K562 (cell line): ENCODE results near the gene ICAM1. TPM values are rescaled to one million over a fixed set of nuclear protein-coding genes. Genes with fewer than 3 reads are reported as not detected.

ENCODE experiments used
- BDP1 ChIP-seq: IDR thresholded peaks from 3 replicates; pipeline ENCODE4 v1.6.1; 2011; ENCODE audit not compliant: insufficient read length, insufficient read depth
- CBFA2T3 ChIP-seq: fragments of 450-650 bp; IDR thresholded peaks from 2 replicates; pipeline ENCODE4 v1.6.1; 2017
- HCFC1 ChIP-seq: IDR thresholded peaks from 2 replicates; pipeline ENCODE4 v1.6.1; 2012; ENCODE audit warnings: low read depth, low read length, improper control_type of control experiment
- HNRNPUL1 ChIP-seq: fragments of 200-400 bp; formaldehyde crosslinking; IDR thresholded peaks from 2 replicates; pipeline ENCODE4 v1.6.1; 2017; ENCODE audit warnings: low read length
- JUN ChIP-seq, 2 experiments: sonication (generic) in 1 of 2; formaldehyde crosslinking in 1 of 2; IDR thresholded peaks; 2 replicates each; pipeline versions ENCODE4 v1.6.1 to v1.8.0; 2012 to 2022; ENCODE audit warnings: borderline replicate concordance in 2 of 2, mild to moderate bottlenecking in 2 of 2, improper control_type of control experiment in 1 of 2, low read depth in 1 of 2, low read length in 1 of 2, missing genetic modification reagents in 1 of 2
- LARP7 ChIP-seq: fragments of 450-650 bp; IDR thresholded peaks from 2 replicates; pipeline ENCODE4 v1.6.1; 2016
- MYNN ChIP-seq, 2 experiments: sonication (generic); formaldehyde crosslinking in 1 of 2; IDR thresholded peaks; 2 replicates each; pipeline versions ENCODE4 v1.5.0 to v1.6.1; 2016 to 2020; ENCODE audit warnings: antibody characterized with exemption in 1 of 2, missing genetic modification reagents in 1 of 2
- POLR2G ChIP-seq: fragments of 200-400 bp; formaldehyde crosslinking; IDR thresholded peaks from 2 replicates; pipeline ENCODE4 v1.6.1; 2017; ENCODE audit warnings: low read depth, mild to moderate bottlenecking, antibody characterized with exemption, low read length, moderate library complexity
- RBBP5 ChIP-seq: fragments of 200-600 bp; sonication (generic); IDR thresholded peaks from 2 replicates; pipeline ENCODE4 v1.6.1; 2012; ENCODE audit warnings: borderline replicate concordance, mild to moderate bottlenecking, low read length, control low read depth, inconsistent platforms; ENCODE audit not compliant: insufficient read depth, poor library complexity, severe bottlenecking
- SIN3A ChIP-seq, 2 experiments: fragments of 150-350 bp in 1 of 2; IDR thresholded peaks; 2 replicates each; pipeline ENCODE4 v1.6.1; 2011 to 2016; ENCODE audit warnings: borderline replicate concordance in 2 of 2, low read depth in 2 of 2, low read length in 2 of 2, mild to moderate bottlenecking in 2 of 2, moderate library complexity in 2 of 2; ENCODE audit not compliant: control insufficient read depth in 1 of 2
- SP1 ChIP-seq: sonication (generic); formaldehyde crosslinking; IDR thresholded peaks from 2 replicates; pipeline ENCODE4 v1.8.1; 2022; ENCODE audit warnings: mild to moderate bottlenecking, missing genetic modification reagents
- ZKSCAN1 ChIP-seq: fragments of 150-350 bp; IDR thresholded peaks from 2 replicates; pipeline ENCODE4 v1.6.1; 2016; ENCODE audit warnings: low read depth, low read length
- ZNF217 ChIP-seq: sonication (generic); formaldehyde crosslinking; IDR thresholded peaks from 2 replicates; pipeline ENCODE4 v1.8.0; 2022; ENCODE audit warnings: mild to moderate bottlenecking, missing genetic modification reagents
- ZNF232 ChIP-seq: sonication (generic); formaldehyde crosslinking; IDR thresholded peaks from 2 replicates; pipeline ENCODE4 v1.8.0; 2022; ENCODE audit warnings: mild to moderate bottlenecking, missing genetic modification reagents
- ZNF778 ChIP-seq: fragments of 450-650 bp; formaldehyde crosslinking; IDR thresholded peaks from 2 replicates; pipeline ENCODE4 v1.4.0; 2020; ENCODE audit warnings: mild to moderate bottlenecking, moderate library complexity
- polyA plus RNA-seq, 8 experiments: library from polyadenylated mRNA; depleted of rRNA in 4 of 8; stranded (reverse) in 5 of 8; unstranded in 3 of 8; fragments of >200 nt; fragmentation: Nextera tagmentation in 2 of 8; fragmentation: Illumina TruSeq in 1 of 8; extraction: Ambion mirVana in 2 of 8; extraction: Trizol in 1 of 8; gene quantifications; 2 replicates each; pipeline versions ENCODE4 v1.2.1 to v1.2.3, GENCODE V29; 2011 to 2014; ENCODE audit warnings: inconsistent platforms in 1 of 8, missing spikeins in 1 of 8
- total RNA-seq, 7 experiments: library from RNA; depleted of rRNA in 6 of 7; stranded (reverse); fragments of >200 nt in 6 of 7; fragmentation: Illumina TruSeq in 2 of 7; extraction: Trizol in 2 of 7; gene quantifications; 2 replicates each; pipeline versions ENCODE4 v1.2.1 to v1.2.3, GENCODE V29; 2011 to 2021; ENCODE audit warnings: low replicate concordance in 1 of 7
- TF ChIP-seq, protein P1 (sequence below): sonication (generic); formaldehyde crosslinking; IDR thresholded peaks from 2 replicates; pipeline ENCODE4 v1.8.1; 2023; ENCODE audit warnings: mild to moderate bottlenecking, missing genetic modification reagents
- TF ChIP-seq, protein P2 (sequence below): fragments of 250-450 bp; sonication (Bioruptor Pico); IDR thresholded peaks from 2 replicates; pipeline ENCODE4 v1.8.0; 2022; ENCODE audit warnings: moderate library complexity, mild to moderate bottlenecking, inconsistent platforms
- TF ChIP-seq, protein P3 (sequence below): fragments of 250-450 bp; sonication (Bioruptor Pico); IDR thresholded peaks from 2 replicates; pipeline ENCODE4 v1.5.0; 2020; ENCODE audit warnings: mild to moderate bottlenecking, borderline replicate concordance
- TF ChIP-seq, protein P4 (sequence below): fragments of 250-450 bp; sonication (Bioruptor Pico); IDR thresholded peaks from 2 replicates; pipeline ENCODE4 v1.8.0; 2022; ENCODE audit warnings: inconsistent platforms, mild to moderate bottlenecking, moderate library complexity, borderline replicate concordance
- TF ChIP-seq, protein P5 (sequence below): fragments of 200-800 bp; sonication (Bioruptor generic); IDR thresholded peaks from 2 replicates; pipeline ENCODE4 v1.6.1; 2017; ENCODE audit warnings: missing genetic modification characterization, missing compliant biosample characterization

The ICAM1 gene
- total and polyA plus RNA-seq, 9 of the 15 experiments (the other 6 are each of a cell fraction or from before 2014, with no cell fraction given), result 2.3 to 24.4 (median 13.4) TPM

DNA sequence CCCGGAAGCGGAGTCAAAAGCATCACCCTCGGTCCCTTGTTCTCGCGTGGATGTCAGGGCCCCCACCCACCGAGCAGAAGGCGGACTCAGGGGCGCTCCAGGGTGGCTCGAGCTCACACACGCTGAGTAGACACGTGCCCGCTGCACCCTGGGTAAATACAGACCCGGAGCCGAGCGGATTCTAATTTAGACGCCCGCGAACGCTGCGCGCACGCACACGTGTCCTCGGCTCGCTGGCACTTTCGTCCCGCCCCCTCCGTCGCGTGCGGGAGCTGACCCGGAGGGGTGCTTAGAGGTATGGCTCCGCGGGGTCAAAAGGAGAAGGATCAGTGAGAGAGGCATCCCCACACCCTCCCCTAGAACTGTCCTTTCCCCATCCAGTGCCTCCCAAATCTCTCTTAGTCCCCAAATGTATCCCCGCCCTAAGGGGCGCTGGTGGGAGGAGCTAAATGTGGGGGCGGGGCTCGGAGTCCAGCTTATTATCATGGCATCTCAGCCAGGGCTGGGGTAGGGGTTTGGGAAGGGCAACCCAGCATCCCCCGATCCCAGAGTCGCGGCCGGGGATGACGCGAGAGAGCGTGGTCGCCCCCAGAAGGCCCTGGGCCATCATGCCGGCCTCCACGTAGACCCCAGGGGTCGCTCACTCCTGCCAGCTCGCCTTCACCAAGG, 18.4 kb downstream of the ICAM1 start (continued):
- TF ChIP-seq, protein P1, sequence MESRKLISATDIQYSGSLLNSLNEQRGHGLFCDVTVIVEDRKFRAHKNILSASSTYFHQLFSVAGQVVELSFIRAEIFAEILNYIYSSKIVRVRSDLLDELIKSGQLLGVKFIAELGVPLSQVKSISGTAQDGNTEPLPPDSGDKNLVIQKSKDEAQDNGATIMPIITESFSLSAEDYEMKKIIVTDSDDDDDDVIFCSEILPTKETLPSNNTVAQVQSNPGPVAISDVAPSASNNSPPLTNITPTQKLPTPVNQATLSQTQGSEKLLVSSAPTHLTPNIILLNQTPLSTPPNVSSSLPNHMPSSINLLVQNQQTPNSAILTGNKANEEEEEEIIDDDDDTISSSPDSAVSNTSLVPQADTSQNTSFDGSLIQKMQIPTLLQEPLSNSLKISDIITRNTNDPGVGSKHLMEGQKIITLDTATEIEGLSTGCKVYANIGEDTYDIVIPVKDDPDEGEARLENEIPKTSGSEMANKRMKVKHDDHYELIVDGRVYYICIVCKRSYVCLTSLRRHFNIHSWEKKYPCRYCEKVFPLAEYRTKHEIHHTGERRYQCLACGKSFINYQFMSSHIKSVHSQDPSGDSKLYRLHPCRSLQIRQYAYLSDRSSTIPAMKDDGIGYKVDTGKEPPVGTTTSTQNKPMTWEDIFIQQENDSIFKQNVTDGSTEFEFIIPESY, result 0 out of 2 replicates have a peak, but pooled peaks have one; percentile 32
- TF ChIP-seq ZNF232 (CRISPR knock-in tag), result no peak
- no peak for TF ChIP-seq ZKSCAN1
- TF ChIP-seq LARP7, result no peak
- TF ChIP-seq, protein P2, sequence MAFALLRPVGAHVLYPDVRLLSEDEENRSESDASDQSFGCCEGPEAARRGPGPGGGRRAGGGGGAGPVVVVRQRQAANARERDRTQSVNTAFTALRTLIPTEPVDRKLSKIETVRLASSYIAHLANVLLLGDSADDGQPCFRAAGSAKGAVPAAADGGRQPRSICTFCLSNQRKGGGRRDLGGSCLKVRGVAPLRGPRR (CRISPR knock-in tag), result no peak
- no peak for TF ChIP-seq HNRNPUL1
- peak; percentile 37 to 70; a peak in 3 of 4 replicates for TF ChIP-seq SIN3A (IDR thresholded peaks at IDR 0.05; ENCODE audit: borderline replicate concordance in 2 of 2, control insufficient read depth in 1 of 2, low read depth in 2 of 2, low read length in 2 of 2)
- TF ChIP-seq, protein P3, sequence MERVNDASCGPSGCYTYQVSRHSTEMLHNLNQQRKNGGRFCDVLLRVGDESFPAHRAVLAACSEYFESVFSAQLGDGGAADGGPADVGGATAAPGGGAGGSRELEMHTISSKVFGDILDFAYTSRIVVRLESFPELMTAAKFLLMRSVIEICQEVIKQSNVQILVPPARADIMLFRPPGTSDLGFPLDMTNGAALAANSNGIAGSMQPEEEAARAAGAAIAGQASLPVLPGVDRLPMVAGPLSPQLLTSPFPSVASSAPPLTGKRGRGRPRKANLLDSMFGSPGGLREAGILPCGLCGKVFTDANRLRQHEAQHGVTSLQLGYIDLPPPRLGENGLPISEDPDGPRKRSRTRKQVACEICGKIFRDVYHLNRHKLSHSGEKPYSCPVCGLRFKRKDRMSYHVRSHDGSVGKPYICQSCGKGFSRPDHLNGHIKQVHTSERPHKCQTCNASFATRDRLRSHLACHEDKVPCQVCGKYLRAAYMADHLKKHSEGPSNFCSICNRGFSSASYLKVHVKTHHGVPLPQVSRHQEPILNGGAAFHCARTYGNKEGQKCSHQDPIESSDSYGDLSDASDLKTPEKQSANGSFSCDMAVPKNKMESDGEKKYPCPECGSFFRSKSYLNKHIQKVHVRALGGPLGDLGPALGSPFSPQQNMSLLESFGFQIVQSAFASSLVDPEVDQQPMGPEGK, result no peak
- no peak for TF ChIP-seq ZNF778 (CRISPR knock-in tag)
- TF ChIP-seq BDP1, result no peak
- TF ChIP-seq MYNN (IDR thresholded peaks at IDR 0.05), result no peak; the same call in 1 of the 2 replicates
- no peak for TF ChIP-seq MYNN (CRISPR knock-in tag; IDR thresholded peaks at IDR 0.05)
- TF ChIP-seq, protein P4, sequence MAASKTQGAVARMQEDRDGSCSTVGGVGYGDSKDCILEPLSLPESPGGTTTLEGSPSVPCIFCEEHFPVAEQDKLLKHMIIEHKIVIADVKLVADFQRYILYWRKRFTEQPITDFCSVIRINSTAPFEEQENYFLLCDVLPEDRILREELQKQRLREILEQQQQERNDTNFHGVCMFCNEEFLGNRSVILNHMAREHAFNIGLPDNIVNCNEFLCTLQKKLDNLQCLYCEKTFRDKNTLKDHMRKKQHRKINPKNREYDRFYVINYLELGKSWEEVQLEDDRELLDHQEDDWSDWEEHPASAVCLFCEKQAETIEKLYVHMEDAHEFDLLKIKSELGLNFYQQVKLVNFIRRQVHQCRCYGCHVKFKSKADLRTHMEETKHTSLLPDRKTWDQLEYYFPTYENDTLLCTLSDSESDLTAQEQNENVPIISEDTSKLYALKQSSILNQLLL, result no peak
- TF ChIP-seq, protein P5, sequence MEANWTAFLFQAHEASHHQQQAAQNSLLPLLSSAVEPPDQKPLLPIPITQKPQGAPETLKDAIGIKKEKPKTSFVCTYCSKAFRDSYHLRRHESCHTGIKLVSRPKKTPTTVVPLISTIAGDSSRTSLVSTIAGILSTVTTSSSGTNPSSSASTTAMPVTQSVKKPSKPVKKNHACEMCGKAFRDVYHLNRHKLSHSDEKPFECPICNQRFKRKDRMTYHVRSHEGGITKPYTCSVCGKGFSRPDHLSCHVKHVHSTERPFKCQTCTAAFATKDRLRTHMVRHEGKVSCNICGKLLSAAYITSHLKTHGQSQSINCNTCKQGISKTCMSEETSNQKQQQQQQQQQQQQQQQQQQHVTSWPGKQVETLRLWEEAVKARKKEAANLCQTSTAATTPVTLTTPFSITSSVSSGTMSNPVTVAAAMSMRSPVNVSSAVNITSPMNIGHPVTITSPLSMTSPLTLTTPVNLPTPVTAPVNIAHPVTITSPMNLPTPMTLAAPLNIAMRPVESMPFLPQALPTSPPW (CRISPR knock-in tag), result no peak
- peak; percentile 61; the same call in 1 of the 2 replicates for TF ChIP-seq SP1 (CRISPR knock-in tag)
- peak; percentile 80 for TF ChIP-seq POLR2G
- TF ChIP-seq RBBP5, result no peak
- TF ChIP-seq JUN (IDR thresholded peaks at IDR 0.05; ENCODE audit: borderline replicate concordance, low read depth, low read length), result peak; percentile 41; the same call in 1 of the 2 replicates
- no peak for TF ChIP-seq JUN (CRISPR knock-in tag; IDR thresholded peaks at IDR 0.05; ENCODE audit: borderline replicate concordance)
- peak; percentile 52 for TF ChIP-seq HCFC1
- no peak for TF ChIP-seq CBFA2T3
- no peak for TF ChIP-seq ZNF217
